Measurements from ENCODE around the gene GPATCH2. TPM values are rescaled to one million over a fixed set of nuclear protein-coding genes. Genes with fewer than 3 reads are reported as not detected.

Gene GPATCH2
- 10 to 100 TPM; 18.7 to 28.7 (median 24.9) TPM for polyA plus RNA-seq (ENCODE audit: insufficient read length in 4 of 4)

GRCh38 chr1:217630711-217631591 is at the start of gene GPATCH2, which contains the start of gene SPATA17:
Gene GPATCH2 (minus strand): TSS chr1:217631090. CDS start chr1:217630971, 119 bp downstream.
Gene SPATA17 (plus strand): TSS chr1:217631344. CDS start chr1:217631379, 35 bp downstream.
- peak; percentile 87 to 89 (median 88) for DNase-seq (ENCODE audit: low read depth in 4 of 4, low spot score in 3 of 4)

- no peak for DNase-seq (ENCODE audit: low read depth in 4 of 4, low spot score in 3 of 4)
Observed at GRCh38 chr1:217674028-217674729, 43.3 kb upstream of the GPATCH2 start.

DNA sequence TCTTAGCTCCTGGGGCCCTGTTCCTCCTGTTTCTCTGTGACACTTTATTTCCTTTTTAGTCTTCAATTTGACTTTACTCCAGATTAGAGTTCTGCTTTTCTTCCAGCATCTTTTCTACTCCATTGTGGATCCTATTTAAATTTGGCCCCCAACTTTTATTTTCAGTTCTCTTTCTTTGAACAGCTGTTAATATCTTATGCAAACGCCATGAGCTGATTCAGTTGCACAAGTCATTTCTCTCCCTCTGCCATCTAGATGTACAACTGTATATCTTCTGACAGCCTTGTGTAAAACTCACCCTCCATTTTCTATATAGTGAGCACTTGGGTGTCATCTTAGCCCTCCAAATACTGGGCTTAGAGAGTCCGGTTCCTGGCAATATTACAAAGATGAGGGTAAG is 42.5 kb upstream of the GPATCH2 start:
- no peak for DNase-seq (ENCODE audit: low read depth in 4 of 4, low spot score in 3 of 4)

DNA sequence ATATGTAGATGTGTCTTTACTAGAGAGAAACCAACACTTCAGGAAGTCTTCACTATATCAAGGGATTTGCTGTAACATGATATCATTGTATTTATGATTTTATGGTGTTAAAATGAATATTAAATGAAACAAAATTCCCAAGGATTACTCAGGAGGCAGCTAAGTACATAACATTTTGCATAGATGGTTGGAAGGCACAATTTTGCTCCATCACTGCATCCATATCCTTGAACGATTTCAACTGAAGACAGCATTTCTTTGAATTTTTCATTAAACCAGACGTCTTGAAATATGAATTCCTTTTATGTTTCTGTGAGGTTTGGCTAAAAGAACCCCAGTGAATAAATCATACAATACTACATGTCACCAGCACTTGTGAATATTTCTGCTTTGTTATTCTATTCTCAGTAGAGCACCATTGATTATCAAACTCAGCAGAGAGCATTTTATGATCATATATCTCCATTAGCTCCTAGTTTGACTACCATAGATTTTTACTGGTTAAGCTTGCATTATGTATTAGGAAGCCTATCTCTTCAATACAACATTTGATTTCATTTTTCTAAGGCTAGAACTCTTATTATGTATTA is 37.6 kb upstream of the GPATCH2 start:
- no peak for DNase-seq (ENCODE audit: low read depth in 4 of 4, low spot score in 3 of 4)

GRCh38 chr1:217661407-217661806 is 30.5 kb upstream of the GPATCH2 start:
- DNase-seq (ENCODE audit: low read depth in 4 of 4, low spot score in 3 of 4): no peak

- no peak for DNase-seq (ENCODE audit: low read depth in 4 of 4, low spot score in 3 of 4)
Observed at GRCh38 chr1:217660353-217661062, 29.6 kb upstream of the GPATCH2 start.

DNA sequence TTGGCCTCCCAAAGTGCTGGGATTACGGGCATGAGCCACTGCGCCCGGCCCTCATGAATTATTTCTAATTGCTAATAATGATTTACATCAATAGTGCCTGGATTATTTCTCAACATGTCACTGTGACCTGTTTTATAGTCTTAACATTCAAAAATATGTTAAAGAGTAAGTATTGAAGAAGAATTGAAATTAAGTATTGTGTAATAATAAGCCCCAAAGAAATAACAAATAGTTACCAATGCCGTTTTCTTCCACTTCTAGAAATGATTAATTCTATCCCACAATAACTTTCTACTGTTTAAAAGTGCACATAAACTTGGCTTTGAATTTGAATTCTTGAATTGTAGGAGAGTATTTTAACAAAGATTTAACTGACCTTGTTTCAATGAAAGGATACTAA is 19.8 kb upstream of the GPATCH2 start:
- DNase-seq (ENCODE audit: low read depth in 4 of 4, low spot score in 3 of 4): no peak

DNA sequence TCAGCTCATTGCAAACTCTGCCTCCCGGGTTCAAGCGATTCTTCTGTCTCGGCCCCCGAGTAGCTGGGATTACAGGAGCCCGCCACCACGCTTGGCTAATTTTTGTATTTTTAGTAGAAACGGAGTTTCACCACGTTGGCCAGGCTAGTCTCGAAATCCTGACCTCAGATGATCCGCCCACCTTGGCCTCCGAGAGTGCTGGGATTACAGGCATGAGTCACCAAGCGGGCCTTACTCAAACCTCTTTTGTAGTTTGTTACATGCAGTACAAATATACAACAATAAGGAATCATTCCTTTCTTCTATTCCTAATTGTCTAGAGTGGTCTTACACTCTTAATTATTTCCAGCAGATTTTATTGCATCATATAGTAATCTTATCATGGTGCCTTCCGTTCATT is 16.9 kb upstream of the GPATCH2 start:
- DNase-seq (ENCODE audit: low read depth in 4 of 4, low spot score in 3 of 4): no peak

- DNase-seq (ENCODE audit: low read depth in 4 of 4, low spot score in 3 of 4): no peak
Observed at GRCh38 chr1:217642455-217642854, 11.6 kb upstream of the GPATCH2 start.

- no peak for DNase-seq (ENCODE audit: low read depth in 4 of 4, low spot score in 3 of 4)
Observed at GRCh38 chr1:217627431-217627830, 3.5 kb downstream of the GPATCH2 start.

- DNase-seq (ENCODE audit: low read depth in 4 of 4, low spot score in 3 of 4): no peak
Observed at GRCh38 chr1:217626321-217626720, 4.6 kb downstream of the GPATCH2 start.

GRCh38 chr1:217622042-217622441 is 8.8 kb downstream of the GPATCH2 start:
- DNase-seq (ENCODE audit: low read depth in 4 of 4, low spot score in 3 of 4): no peak

GRCh38 chr1:217620814-217621213 is 10.1 kb downstream of the GPATCH2 start:
- no peak for DNase-seq (ENCODE audit: low read depth in 4 of 4, low spot score in 3 of 4)

GRCh38 chr1:217617126-217617525 is 13.8 kb downstream of the GPATCH2 start:
- DNase-seq (ENCODE audit: low read depth in 4 of 4, low spot score in 3 of 4): no peak

GRCh38 chr1:217614200-217614712 is 16.6 kb downstream of the GPATCH2 start:
- DNase-seq (ENCODE audit: low read depth in 4 of 4, low spot score in 3 of 4): no peak

- no peak for DNase-seq (ENCODE audit: low read depth in 4 of 4, low spot score in 3 of 4)
Observed at GRCh38 chr1:217605390-217605789, 25.5 kb downstream of the GPATCH2 start.

DNA sequence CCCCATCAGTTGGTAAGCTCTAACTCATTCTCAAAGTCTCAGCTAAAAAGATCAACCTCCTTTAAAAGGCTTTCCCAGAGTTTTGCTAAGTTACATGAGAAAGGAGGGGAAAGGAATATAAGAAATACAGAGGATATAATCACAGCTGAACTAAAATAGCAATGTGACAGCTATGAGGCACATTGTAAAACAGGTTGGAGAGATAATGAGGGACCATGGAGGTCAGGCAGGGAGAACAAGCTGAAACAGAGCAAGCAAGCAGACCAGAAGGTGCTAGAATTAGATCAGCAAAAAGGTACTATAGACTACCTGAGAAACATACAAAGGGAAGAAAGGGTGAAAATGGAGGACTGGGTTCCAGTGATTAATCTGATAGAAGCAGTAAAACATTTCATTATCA is 28.5 kb downstream of the GPATCH2 start:
- DNase-seq (ENCODE audit: low read depth in 4 of 4, low spot score in 3 of 4): no peak

- no peak for DNase-seq (ENCODE audit: low read depth in 4 of 4, low spot score in 3 of 4)
Observed at GRCh38 chr1:217599154-217599553, 31.7 kb downstream of the GPATCH2 start.

- DNase-seq (ENCODE audit: low read depth in 4 of 4, low spot score in 3 of 4): no peak
Observed at GRCh38 chr1:217590598-217590997, 40.3 kb downstream of the GPATCH2 start.

DNA sequence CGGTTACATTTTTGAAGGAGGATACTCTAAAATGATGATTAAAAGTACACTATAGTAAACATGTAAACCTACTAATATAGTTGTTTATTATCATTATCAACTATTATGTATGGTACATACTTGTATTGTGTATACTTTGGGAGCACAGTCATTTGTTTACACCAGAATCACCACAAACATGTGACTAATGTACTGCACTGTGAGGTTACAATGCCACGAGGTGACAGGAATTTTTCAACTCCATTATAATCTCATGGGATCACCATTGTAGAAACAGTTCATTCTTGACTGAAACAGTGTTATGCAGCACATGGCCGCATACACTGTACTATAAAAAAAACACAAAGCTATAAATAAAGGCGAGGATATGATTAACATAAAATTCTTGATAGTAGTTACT is 44.3 kb downstream of the GPATCH2 start:
- DNase-seq (ENCODE audit: low read depth in 4 of 4, low spot score in 3 of 4): no peak

Measured in left renal pelvis (tissue), 4 donors.